WTC11 (cell line): Measurements from ENCODE around the gene TBL1X. TPM values are rescaled to one million over a fixed set of nuclear protein-coding genes. Genes with fewer than 3 reads are reported as not detected.

Experiments used
- ATAC-seq: fragments of 200-7000 bp; cut with Tn5 transposase; 2 replicates; pipeline ENCODE4 v1.10.0; 2021; ENCODE audit warnings: mild to moderate bottlenecking, moderate library complexity
- CTCF ChIA-PET: fragments of 300-600 bp; sonication (Branson Sonifier 250); formaldehyde crosslinking; loops from one replicate; lab custom pipeline; 2021; ENCODE audit warnings: antibody characterized with exemption; lab: Charles Lee
- POLR2A ChIA-PET: fragments of 350-600 bp; sonication (Branson Sonifier 250); formaldehyde crosslinking; loops from one replicate; lab custom pipeline; 2021; ENCODE audit warnings: antibody characterized with exemption; lab: Charles Lee
- DNase-seq: peaks from one replicate; pipeline ENCODE4 v3.0.0; 2021; ENCODE audit warnings: low spot score
- H3K27ac Mint-ChIP-seq: 2 replicates; pipeline ENCODE4 v1.8.0; 2021; ENCODE audit warnings: mixed read lengths
- H3K27me3 Mint-ChIP-seq: 2 replicates; pipeline ENCODE4 v1.8.0; 2021; ENCODE audit warnings: low read depth, mild to moderate bottlenecking, moderate library complexity, mixed read lengths
- H3K36me3 Mint-ChIP-seq: 2 replicates; pipeline ENCODE4 v1.8.0; 2021; ENCODE audit warnings: mixed read lengths
- H3K4me1 Mint-ChIP-seq: 2 replicates; pipeline ENCODE4 v1.8.0; 2022; ENCODE audit warnings: mixed read lengths
- H3K4me3 Mint-ChIP-seq: 2 replicates; pipeline ENCODE4 v1.8.0; 2021; ENCODE audit warnings: mild to moderate bottlenecking, moderate library complexity, mixed read lengths
- H3K9me3 Mint-ChIP-seq: 2 replicates; pipeline ENCODE4 v1.8.0; 2021; ENCODE audit warnings: mixed read lengths
- CREB1 ChIP-seq: sonication (generic); formaldehyde crosslinking; IDR thresholded peaks from 2 replicates; pipeline ENCODE4 v1.8.0; 2023; ENCODE audit warnings: mild to moderate bottlenecking, missing genetic modification reagents
- ESRRA ChIP-seq: sonication (generic); formaldehyde crosslinking; IDR thresholded peaks from 2 replicates; pipeline ENCODE4 v1.8.1; 2022; ENCODE audit warnings: mild to moderate bottlenecking, missing genetic modification reagents, borderline replicate concordance
- FOXP1 ChIP-seq: sonication (generic); formaldehyde crosslinking; IDR thresholded peaks from 2 replicates; pipeline ENCODE4 v1.8.0; 2022; ENCODE audit warnings: missing genetic modification reagents, mild to moderate bottlenecking, moderate library complexity, borderline replicate concordance
- GRHL2 ChIP-seq: fragments of 250-450 bp; sonication (Bioruptor Pico); IDR thresholded peaks from 2 replicates; pipeline ENCODE4 v1.8.0; 2022; ENCODE audit warnings: mild to moderate bottlenecking, moderate library complexity; ENCODE audit not compliant: insufficient replicate concordance, severe bottlenecking
- JUN ChIP-seq: sonication (generic); formaldehyde crosslinking; IDR thresholded peaks from 2 replicates; pipeline ENCODE4 v1.8.0; 2023; ENCODE audit warnings: mild to moderate bottlenecking, missing genetic modification reagents
- NFE2L1 ChIP-seq: sonication (generic); formaldehyde crosslinking; IDR thresholded peaks from 2 replicates; pipeline ENCODE4 v1.8.1; 2023; ENCODE audit warnings: missing genetic modification reagents
- NR1H2 ChIP-seq: sonication (generic); formaldehyde crosslinking; IDR thresholded peaks from 2 replicates; pipeline ENCODE4 v1.9.0; 2021; ENCODE audit warnings: mild to moderate bottlenecking, moderate library complexity, missing genetic modification reagents
- NR2C2 ChIP-seq: sonication (generic); formaldehyde crosslinking; IDR thresholded peaks from 2 replicates; pipeline ENCODE4 v1.8.0; 2022; ENCODE audit warnings: mild to moderate bottlenecking, missing genetic modification reagents
- SOX15 ChIP-seq: fragments of 250-450 bp; sonication (Bioruptor Pico); IDR thresholded peaks from 2 replicates; pipeline ENCODE4 v1.9.0; 2021; ENCODE audit warnings: mild to moderate bottlenecking
- TEAD1 ChIP-seq: sonication (generic); formaldehyde crosslinking; IDR thresholded peaks from 2 replicates; pipeline ENCODE4 v1.8.0; 2022; ENCODE audit warnings: mild to moderate bottlenecking, missing genetic modification reagents
- TP53 ChIP-seq: sonication (generic); formaldehyde crosslinking; IDR thresholded peaks from 2 replicates; pipeline ENCODE4 v1.8.1; 2023; ENCODE audit warnings: mild to moderate bottlenecking, missing genetic modification reagents
- ZNF138 ChIP-seq: sonication (generic); formaldehyde crosslinking; conservative IDR thresholded peaks from 2 replicates; pipeline ENCODE4 v1.8.1; 2022; ENCODE audit warnings: mild to moderate bottlenecking, moderate library complexity, missing genetic modification reagents
- ZNF219 ChIP-seq: sonication (generic); formaldehyde crosslinking; IDR thresholded peaks from 2 replicates; pipeline ENCODE4 v1.8.0; 2023; ENCODE audit warnings: missing genetic modification reagents, mild to moderate bottlenecking, borderline replicate concordance
- ZNF396 ChIP-seq: fragments of 250-450 bp; sonication (Bioruptor Pico); IDR thresholded peaks from 2 replicates; pipeline ENCODE4 v1.8.0; 2021; ENCODE audit warnings: mild to moderate bottlenecking, moderate library complexity, borderline replicate concordance
- total RNA-seq: library from RNA; stranded (reverse); gene quantifications from 3 replicates; pipeline ENCODE4 v1.2.3, GENCODE V29; 2021
- TF ChIP-seq, protein P1 (sequence below): sonication (generic); formaldehyde crosslinking; IDR thresholded peaks from 2 replicates; pipeline ENCODE4 v1.8.0; 2023; ENCODE audit warnings: missing genetic modification reagents, mild to moderate bottlenecking, borderline replicate concordance
- TF ChIP-seq, protein P2 (sequence below): sonication (generic); formaldehyde crosslinking; IDR thresholded peaks from 2 replicates; pipeline ENCODE4 v1.8.1; 2023; ENCODE audit warnings: mild to moderate bottlenecking, moderate library complexity, missing genetic modification reagents
- TF ChIP-seq, protein P3 (sequence below): sonication (generic); formaldehyde crosslinking; IDR thresholded peaks from 2 replicates; pipeline ENCODE4 v1.8.1; 2023; ENCODE audit warnings: mild to moderate bottlenecking, missing genetic modification reagents, moderate library complexity
- TF ChIP-seq, protein P4 (sequence below): fragments of 250-450 bp; sonication (Bioruptor Pico); IDR thresholded peaks from 2 replicates; pipeline ENCODE4 v1.9.0; 2021; ENCODE audit warnings: mild to moderate bottlenecking
- TF ChIP-seq, protein P5 (sequence below): sonication (generic); formaldehyde crosslinking; IDR thresholded peaks from 2 replicates; pipeline ENCODE4 v1.8.0; 2022; ENCODE audit warnings: mild to moderate bottlenecking, missing genetic modification reagents
- TF ChIP-seq, protein P6 (sequence below): fragments of 200-600 bp; IDR thresholded peaks from 2 replicates; pipeline ENCODE4 v1.8.0; 2022; ENCODE audit warnings: antibody characterized with exemption

The TBL1X gene
- total RNA-seq, 1 experiment from 2014 or later: 27.7 TPM

DNA sequence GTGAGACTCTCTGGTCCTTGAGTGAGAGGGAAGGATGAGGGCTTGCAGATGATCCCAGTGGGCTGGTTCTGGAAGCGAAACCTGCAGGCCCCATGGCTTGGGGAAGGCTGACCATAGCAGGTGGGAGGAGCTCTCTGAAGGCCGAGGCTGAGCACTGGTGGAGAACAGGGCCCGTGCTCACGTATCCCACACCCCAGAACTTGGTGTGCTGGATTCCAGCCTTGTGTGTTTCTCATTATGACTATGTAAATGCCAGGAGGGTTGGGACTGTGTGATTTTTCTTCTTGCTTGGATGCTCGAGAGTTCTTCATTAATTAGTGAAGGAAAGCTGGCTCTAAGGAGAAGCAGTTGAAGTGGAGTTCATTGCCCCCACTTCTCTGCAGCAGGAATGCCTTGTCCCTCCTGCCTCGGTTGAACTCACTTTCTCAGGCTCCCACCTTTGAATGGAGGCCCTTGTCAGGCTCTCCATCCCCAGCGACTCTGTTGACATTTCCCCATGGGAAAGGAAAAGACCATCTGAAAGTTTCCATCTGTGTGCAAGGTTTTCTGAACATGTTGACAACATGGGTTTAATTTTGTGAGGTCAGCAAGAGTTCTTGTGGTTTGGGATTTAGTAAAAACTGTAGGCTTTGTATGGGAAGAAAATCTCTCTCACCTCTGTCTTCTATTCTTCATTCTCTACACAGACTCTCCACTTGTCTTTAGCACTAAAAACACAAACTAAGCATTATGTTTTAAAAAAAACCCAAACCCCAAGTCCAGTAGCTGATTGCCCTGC lies 57.7 kb downstream of the TBL1X start (continued):
- TF ChIP-seq ZNF138 (CRISPR knock-in tag) (no peak), TEAD1 (CRISPR knock-in tag) (no peak), FOXP1 (CRISPR knock-in tag) (no peak), ZNF396 (no peak), NFE2L1 (no peak), ESRRA (no peak), TP53 (no peak), NR2C2 (CRISPR knock-in tag) (no peak)
- TF ChIP-seq, protein P1, sequence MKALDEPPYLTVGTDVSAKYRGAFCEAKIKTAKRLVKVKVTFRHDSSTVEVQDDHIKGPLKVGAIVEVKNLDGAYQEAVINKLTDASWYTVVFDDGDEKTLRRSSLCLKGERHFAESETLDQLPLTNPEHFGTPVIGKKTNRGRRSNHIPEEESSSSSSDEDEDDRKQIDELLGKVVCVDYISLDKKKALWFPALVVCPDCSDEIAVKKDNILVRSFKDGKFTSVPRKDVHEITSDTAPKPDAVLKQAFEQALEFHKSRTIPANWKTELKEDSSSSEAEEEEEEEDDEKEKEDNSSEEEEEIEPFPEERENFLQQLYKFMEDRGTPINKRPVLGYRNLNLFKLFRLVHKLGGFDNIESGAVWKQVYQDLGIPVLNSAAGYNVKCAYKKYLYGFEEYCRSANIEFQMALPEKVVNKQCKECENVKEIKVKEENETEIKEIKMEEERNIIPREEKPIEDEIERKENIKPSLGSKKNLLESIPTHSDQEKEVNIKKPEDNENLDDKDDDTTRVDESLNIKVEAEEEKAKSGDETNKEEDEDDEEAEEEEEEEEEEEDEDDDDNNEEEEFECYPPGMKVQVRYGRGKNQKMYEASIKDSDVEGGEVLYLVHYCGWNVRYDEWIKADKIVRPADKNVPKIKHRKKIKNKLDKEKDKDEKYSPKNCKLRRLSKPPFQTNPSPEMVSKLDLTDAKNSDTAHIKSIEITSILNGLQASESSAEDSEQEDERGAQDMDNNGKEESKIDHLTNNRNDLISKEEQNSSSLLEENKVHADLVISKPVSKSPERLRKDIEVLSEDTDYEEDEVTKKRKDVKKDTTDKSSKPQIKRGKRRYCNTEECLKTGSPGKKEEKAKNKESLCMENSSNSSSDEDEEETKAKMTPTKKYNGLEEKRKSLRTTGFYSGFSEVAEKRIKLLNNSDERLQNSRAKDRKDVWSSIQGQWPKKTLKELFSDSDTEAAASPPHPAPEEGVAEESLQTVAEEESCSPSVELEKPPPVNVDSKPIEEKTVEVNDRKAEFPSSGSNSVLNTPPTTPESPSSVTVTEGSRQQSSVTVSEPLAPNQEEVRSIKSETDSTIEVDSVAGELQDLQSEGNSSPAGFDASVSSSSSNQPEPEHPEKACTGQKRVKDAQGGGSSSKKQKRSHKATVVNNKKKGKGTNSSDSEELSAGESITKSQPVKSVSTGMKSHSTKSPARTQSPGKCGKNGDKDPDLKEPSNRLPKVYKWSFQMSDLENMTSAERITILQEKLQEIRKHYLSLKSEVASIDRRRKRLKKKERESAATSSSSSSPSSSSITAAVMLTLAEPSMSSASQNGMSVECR: no peak
- TF ChIP-seq, protein P2, sequence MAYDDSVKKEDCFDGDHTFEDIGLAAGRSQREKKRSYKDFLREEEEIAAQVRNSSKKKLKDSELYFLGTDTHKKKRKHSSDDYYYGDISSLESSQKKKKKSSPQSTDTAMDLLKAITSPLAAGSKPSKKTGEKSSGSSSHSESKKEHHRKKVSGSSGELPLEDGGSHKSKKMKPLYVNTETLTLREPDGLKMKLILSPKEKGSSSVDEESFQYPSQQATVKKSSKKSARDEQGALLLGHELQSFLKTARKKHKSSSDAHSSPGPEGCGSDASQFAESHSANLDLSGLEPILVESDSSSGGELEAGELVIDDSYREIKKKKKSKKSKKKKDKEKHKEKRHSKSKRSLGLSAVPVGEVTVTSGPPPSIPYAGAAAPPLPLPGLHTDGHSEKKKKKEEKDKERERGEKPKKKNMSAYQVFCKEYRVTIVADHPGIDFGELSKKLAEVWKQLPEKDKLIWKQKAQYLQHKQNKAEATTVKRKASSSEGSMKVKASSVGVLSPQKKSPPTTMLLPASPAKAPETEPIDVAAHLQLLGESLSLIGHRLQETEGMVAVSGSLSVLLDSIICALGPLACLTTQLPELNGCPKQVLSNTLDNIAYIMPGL (CRISPR knock-in tag): no peak
- TF ChIP-seq, protein P3, sequence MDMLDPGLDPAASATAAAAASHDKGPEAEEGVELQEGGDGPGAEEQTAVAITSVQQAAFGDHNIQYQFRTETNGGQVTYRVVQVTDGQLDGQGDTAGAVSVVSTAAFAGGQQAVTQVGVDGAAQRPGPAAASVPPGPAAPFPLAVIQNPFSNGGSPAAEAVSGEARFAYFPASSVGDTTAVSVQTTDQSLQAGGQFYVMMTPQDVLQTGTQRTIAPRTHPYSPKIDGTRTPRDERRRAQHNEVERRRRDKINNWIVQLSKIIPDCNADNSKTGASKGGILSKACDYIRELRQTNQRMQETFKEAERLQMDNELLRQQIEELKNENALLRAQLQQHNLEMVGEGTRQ (CRISPR knock-in tag): no peak

DNA sequence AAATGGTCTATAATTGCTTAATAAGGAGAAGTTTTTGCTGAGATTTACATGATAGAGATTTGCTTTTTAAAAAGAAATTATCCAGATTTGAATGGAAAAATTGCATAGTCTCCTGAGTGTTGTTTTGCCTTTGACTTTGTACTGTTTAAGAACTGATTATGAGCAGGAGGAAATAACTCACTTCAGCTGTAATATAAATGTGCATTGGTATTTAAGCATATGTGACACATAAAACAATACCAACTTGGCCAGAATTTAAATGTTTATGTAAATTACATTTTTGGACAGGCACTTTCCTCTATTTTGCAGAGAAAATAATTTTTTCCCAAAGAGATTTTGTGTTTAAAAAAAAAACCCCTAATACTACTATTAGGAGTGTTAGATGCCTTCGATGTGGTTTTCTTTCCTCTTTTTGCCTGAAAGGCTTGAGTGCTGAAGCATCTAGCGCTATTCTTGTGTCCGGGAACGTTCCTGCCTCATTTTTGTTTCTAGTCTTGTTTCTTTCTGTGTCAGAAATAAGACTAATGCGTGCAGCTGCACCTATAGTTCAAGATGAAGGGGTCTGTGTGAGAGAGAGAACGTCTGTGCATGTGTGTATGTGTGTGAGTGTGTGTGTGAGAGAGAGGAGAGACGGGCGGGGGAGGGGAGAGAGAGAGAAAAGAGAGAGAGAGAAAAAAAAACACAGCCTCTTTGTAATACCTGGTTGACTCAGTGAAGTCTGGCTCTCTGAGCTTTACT lies 60.8 kb downstream of the TBL1X start:
- Mint-ChIP-seq H3K27ac (peak overlapping the region; percentile 76), H3K27me3 (no peaks in the 10 kb centered on the region), H3K4me3 (peak overlapping the region; percentile 12; the same call in 1 of the 2 replicates), H3K4me1 (peaks cover 70% of the 10 kb centered on the region), H3K36me3 (no peaks in the 10 kb centered on the region)
- TF ChIP-seq, protein P4, sequence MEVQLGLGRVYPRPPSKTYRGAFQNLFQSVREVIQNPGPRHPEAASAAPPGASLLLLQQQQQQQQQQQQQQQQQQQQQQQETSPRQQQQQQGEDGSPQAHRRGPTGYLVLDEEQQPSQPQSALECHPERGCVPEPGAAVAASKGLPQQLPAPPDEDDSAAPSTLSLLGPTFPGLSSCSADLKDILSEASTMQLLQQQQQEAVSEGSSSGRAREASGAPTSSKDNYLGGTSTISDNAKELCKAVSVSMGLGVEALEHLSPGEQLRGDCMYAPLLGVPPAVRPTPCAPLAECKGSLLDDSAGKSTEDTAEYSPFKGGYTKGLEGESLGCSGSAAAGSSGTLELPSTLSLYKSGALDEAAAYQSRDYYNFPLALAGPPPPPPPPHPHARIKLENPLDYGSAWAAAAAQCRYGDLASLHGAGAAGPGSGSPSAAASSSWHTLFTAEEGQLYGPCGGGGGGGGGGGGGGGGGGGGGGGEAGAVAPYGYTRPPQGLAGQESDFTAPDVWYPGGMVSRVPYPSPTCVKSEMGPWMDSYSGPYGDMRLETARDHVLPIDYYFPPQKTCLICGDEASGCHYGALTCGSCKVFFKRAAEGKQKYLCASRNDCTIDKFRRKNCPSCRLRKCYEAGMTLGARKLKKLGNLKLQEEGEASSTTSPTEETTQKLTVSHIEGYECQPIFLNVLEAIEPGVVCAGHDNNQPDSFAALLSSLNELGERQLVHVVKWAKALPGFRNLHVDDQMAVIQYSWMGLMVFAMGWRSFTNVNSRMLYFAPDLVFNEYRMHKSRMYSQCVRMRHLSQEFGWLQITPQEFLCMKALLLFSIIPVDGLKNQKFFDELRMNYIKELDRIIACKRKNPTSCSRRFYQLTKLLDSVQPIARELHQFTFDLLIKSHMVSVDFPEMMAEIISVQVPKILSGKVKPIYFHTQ: no peak
- TF ChIP-seq CREB1 (CRISPR knock-in tag) (no peak), JUN (CRISPR knock-in tag) (no peak), GRHL2 (CRISPR knock-in tag) (no peak), NR1H2 (CRISPR knock-in tag) (no peak), SOX15 (CRISPR knock-in tag) (no peak), ZNF219 (CRISPR knock-in tag) (no peak), FOXP1 (CRISPR knock-in tag) (no peak)
- TF ChIP-seq, protein P5, sequence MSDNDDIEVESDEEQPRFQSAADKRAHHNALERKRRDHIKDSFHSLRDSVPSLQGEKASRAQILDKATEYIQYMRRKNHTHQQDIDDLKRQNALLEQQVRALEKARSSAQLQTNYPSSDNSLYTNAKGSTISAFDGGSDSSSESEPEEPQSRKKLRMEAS (CRISPR knock-in tag): no peak
- TF ChIP-seq, protein P6, sequence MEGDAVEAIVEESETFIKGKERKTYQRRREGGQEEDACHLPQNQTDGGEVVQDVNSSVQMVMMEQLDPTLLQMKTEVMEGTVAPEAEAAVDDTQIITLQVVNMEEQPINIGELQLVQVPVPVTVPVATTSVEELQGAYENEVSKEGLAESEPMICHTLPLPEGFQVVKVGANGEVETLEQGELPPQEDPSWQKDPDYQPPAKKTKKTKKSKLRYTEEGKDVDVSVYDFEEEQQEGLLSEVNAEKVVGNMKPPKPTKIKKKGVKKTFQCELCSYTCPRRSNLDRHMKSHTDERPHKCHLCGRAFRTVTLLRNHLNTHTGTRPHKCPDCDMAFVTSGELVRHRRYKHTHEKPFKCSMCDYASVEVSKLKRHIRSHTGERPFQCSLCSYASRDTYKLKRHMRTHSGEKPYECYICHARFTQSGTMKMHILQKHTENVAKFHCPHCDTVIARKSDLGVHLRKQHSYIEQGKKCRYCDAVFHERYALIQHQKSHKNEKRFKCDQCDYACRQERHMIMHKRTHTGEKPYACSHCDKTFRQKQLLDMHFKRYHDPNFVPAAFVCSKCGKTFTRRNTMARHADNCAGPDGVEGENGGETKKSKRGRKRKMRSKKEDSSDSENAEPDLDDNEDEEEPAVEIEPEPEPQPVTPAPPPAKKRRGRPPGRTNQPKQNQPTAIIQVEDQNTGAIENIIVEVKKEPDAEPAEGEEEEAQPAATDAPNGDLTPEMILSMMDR: no peak
- TF ChIP-seq, protein P3 (CRISPR knock-in tag): no peak
- TF ChIP-seq, all 79 proteins: peak for 0
- ATAC-seq: no peak
- no peak for DNase-seq
- POLR2A ChIA-PET: no interaction called here
- CTCF ChIA-PET: no interaction called here
- H3K9me3 Mint-ChIP-seq: no peaks in the 10 kb centered on the region
